A375 (cell line): ENCODE results near the gene SLC25A2. TPM values are rescaled to one million over a fixed set of nuclear protein-coding genes. Genes with fewer than 3 reads are reported as not detected.

Experiments used
- total RNA-seq: library from RNA; depleted of rRNA; stranded (reverse); fragments of >200 nt; shearing (Covaris generic); gene quantifications from 2 replicates; pipeline ENCODE4 v1.2.3, GENCODE V29; 2014; rRNA removed

The SLC25A2 gene
- 0.19 TPM in 1 of 2 replicates, not detected in the other for total RNA-seq

GRCh38 chr5:141303756-141304155, at the start of gene SLC25A2:
Gene SLC25A2 (minus strand): TSS chr5:141304049. CDS start chr5:141303865, 184 bp downstream.

GRCh38 chr5:141349917-141350619, 46.2 kb upstream of the SLC25A2 start, which contains the start of gene PCDHGB1:
Gene PCDHGB1 (plus strand): TSS chr5:141350099. CDS start chr5:141350261, 162 bp downstream.

GRCh38 chr5:141343242-141343952, 39.5 kb upstream of the SLC25A2 start, which contains the start of gene PCDHGA3:
Gene PCDHGA3 (plus strand): TSS chr5:141343829. CDS start chr5:141344034, 205 bp downstream.

DNA sequence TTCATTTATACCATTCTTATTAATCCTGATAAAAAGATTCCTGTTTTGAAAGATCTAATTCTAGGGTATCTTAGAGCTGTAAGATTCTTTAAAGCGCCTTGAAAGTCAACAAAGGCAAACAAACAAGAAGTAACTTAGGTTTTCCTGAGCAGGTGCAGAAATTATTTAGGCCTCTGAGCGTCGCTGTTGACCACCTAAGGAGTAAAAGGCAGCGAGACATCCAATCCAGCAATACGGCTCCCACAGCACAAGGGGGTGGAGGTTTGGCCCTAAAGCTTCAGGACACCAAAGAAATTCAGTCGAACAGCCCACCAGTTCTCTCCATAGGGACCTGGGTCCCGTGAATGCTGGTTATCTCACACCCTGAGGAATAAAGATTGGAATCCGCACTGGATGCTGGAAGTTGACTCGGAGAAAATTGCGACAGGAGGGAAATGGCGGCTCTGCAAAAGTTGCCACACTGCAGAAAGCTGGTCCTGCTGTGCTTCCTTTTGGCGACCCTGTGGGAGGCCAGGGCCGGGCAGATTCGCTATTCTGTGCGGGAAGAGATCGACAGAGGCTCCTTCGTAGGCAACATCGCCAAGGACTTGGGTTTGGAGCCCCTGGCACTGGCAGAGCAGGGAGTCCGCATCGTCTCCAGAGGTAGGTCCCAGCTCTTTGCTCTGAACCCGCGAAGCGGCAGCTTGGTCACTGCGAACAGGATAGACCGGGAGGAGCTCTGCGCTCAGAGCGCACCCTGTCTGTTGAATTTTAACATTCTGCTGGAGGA, 34.9 kb upstream of the SLC25A2 start, which contains the start of gene PCDHGA2:
TSS of gene PCDHGA2 (plus strand) at position 223 of the 769 bp plus-strand sequence.

DNA sequence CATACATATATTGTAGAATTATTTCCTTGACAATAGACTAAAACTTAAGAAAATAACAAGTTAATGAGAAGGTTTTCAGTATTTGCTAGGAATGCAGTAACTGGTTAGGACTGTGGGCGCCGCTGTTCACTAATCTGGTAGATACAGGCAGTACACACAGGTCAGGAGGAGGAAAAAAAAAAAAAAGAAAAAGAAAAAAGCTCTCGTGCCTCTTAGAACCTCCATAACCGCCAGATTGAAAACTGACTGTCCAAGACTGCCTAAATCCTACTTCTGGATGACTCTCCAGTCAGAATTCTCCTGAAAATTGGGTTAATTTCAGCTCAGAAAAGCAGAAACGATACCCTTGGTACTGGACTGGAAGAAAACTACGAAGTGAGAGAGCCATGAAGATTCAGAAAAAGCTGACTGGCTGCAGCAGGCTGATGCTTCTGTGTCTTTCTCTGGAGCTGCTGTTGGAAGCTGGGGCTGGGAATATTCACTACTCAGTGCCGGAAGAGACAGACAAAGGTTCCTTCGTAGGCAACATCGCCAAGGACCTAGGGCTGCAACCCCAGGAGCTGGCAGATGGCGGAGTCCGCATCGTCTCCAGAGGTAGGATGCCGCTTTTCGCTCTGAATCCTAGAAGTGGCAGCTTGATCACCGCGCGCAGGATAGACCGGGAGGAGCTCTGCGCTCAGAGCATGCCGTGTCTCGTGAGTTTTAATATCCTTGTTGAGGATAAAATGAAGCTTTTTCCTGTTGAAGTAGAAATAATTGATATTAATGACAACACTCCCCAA, 26.6 kb upstream of the SLC25A2 start, which contains the start of gene PCDHGA1:
TSS of gene PCDHGA1 (plus strand) at position 216 of the 782 bp plus-strand sequence.

GRCh38 chr5:141320225-141321169, 16.6 kb upstream of the SLC25A2 start, which contains the start of gene TAF7:
Gene TAF7 (minus strand): TSS chr5:141320784. CDS start chr5:141320044, 740 bp downstream.

Other genes with a start within 250 kb of the SLC25A2 start
- 11.2 and 12.8 TPM in 2 replicates for gene PCDHB2, start 209.4 kb downstream of the SLC25A2 start, total RNA-seq
- gene PCDHB3, start 203.6 kb downstream of the SLC25A2 start, total RNA-seq = 0.26 and 0.45 TPM in 2 replicates
- 0.66 and 1.7 TPM in 2 replicates for gene PCDHB4, start 182.2 kb downstream of the SLC25A2 start, total RNA-seq
- gene PCDHB5, start 168.8 kb downstream of the SLC25A2 start, total RNA-seq = 12.2 and 12.4 TPM in 2 replicates
- gene PCDHB6, start 154.0 kb downstream of the SLC25A2 start, total RNA-seq = 7.8 and 10.6 TPM in 2 replicates
- gene PCDHB7, start 131.4 kb downstream of the SLC25A2 start, total RNA-seq = 5.7 and 6.7 TPM in 2 replicates
- gene PCDHB8, start 126.3 kb downstream of the SLC25A2 start, total RNA-seq = 6.5 and 6.6 TPM in 2 replicates
- 7.7 and 7.9 TPM in 2 replicates for gene PCDHB16, start 121.7 kb downstream of the SLC25A2 start, total RNA-seq
- 3.1 and 4.1 TPM in 2 replicates for gene PCDHB9, start 116.9 kb downstream of the SLC25A2 start, total RNA-seq
- gene PCDHB10, start 111.7 kb downstream of the SLC25A2 start, total RNA-seq = 2.3 and 3.0 TPM in 2 replicates
- gene PCDHB11, start 104.4 kb downstream of the SLC25A2 start, total RNA-seq = 2.7 and 3.9 TPM in 2 replicates
- gene PCDHB12, start 95.3 kb downstream of the SLC25A2 start, total RNA-seq = 2.3 and 2.7 TPM in 2 replicates
- 2.4 and 2.9 TPM in 2 replicates for gene PCDHB13, start 90.1 kb downstream of the SLC25A2 start, total RNA-seq
- 1.8 and 2.9 TPM in 2 replicates for gene PCDHB14, start 80.7 kb downstream of the SLC25A2 start, total RNA-seq
- gene PCDHB15, start 58.7 kb downstream of the SLC25A2 start, total RNA-seq = 2.1 and 2.7 TPM in 2 replicates
- gene TAF7, start 16.7 kb upstream of the SLC25A2 start, total RNA-seq = 92.6 and 94.6 TPM in 2 replicates
- gene PCDHGA1, start 26.5 kb upstream of the SLC25A2 start, total RNA-seq = 2.5 TPM in 2 replicates
- gene PCDHGA2, start 34.7 kb upstream of the SLC25A2 start, total RNA-seq = 0.66 and 1.0 TPM in 2 replicates
- 0.32 and 0.79 TPM in 2 replicates for gene PCDHGA3, start 39.8 kb upstream of the SLC25A2 start, total RNA-seq
- 4.5 and 5.0 TPM in 2 replicates for gene PCDHGB1, start 46.0 kb upstream of the SLC25A2 start, total RNA-seq
- 1.9 and 2.0 TPM in 2 replicates for gene PCDHGA4, start 51.0 kb upstream of the SLC25A2 start, total RNA-seq
- gene PCDHGB2, start 55.9 kb upstream of the SLC25A2 start, total RNA-seq = 1.9 and 2.3 TPM in 2 replicates
- 1.3 and 1.4 TPM in 2 replicates for gene PCDHGA5, start 60.1 kb upstream of the SLC25A2 start, total RNA-seq
- 0.83 and 1.5 TPM in 2 replicates for gene PCDHGB3, start 66.2 kb upstream of the SLC25A2 start, total RNA-seq
- 1.2 and 1.5 TPM in 2 replicates for gene PCDHGA6, start 69.8 kb upstream of the SLC25A2 start, total RNA-seq
- gene PCDHGA7, start 78.7 kb upstream of the SLC25A2 start, total RNA-seq = 6.1 and 8.1 TPM in 2 replicates
- gene PCDHGB4, start 83.6 kb upstream of the SLC25A2 start, total RNA-seq = 2.0 TPM in 2 replicates
- gene PCDHGA8, start 88.6 kb upstream of the SLC25A2 start, total RNA-seq = 1.1 and 1.6 TPM in 2 replicates
- gene PCDHGB5, start 93.9 kb upstream of the SLC25A2 start, total RNA-seq = 1.9 and 2.4 TPM in 2 replicates
- gene PCDHGA9, start 98.7 kb upstream of the SLC25A2 start, total RNA-seq = 1.1 and 2.7 TPM in 2 replicates
- gene PCDHGB6, start 104.0 kb upstream of the SLC25A2 start, total RNA-seq = 0.80 and 1.2 TPM in 2 replicates
- gene PCDHGA10, start 108.9 kb upstream of the SLC25A2 start, total RNA-seq = 4.3 and 6.0 TPM in 2 replicates
- 0.72 and 0.90 TPM in 2 replicates for gene PCDHGB7, start 113.6 kb upstream of the SLC25A2 start, total RNA-seq
- 0.30 and 0.96 TPM in 2 replicates for gene PCDHGA11, start 117.0 kb upstream of the SLC25A2 start, total RNA-seq
- gene PCDHGA12, start 126.5 kb upstream of the SLC25A2 start, total RNA-seq = 0.80 and 1.2 TPM in 2 replicates
- gene PCDHGC3, start 171.9 kb upstream of the SLC25A2 start, total RNA-seq = 62.5 and 65.1 TPM in 2 replicates
- 1.3 and 1.8 TPM in 2 replicates for gene PCDHGC4, start 181.0 kb upstream of the SLC25A2 start, total RNA-seq
- gene PCDHGC5, start 185.0 kb upstream of the SLC25A2 start, total RNA-seq = 1.1 and 1.3 TPM in 2 replicates